DOHH2 (cell line): ENCODE results near the gene TDRD15.

Experiments
- H3F3A ChIP-seq: fragments of 200-600 bp; sonication (generic), shearing (Covaris generic); 2 replicates; pipeline ENCODE4 v1.6.0; 2016; ENCODE audit warnings: antibody characterized with exemption, mild to moderate bottlenecking; ENCODE audit not compliant: control insufficient read depth, insufficient read depth
- H3K27ac ChIP-seq: fragments of 200-600 bp; sonication (generic); 2 replicates; pipeline ENCODE4 v1.5.1; 2014; ENCODE audit warnings: low read depth, mild to moderate bottlenecking, low read length, moderate library complexity
- H3K27me3 ChIP-seq: fragments of 200-600 bp; sonication (generic); 2 replicates; pipeline ENCODE4 v1.6.1; 2014; ENCODE audit warnings: mild to moderate bottlenecking, low read length, mixed read lengths; ENCODE audit not compliant: control insufficient read depth
- H3K36me3 ChIP-seq: fragments of 200-600 bp; sonication (generic); 2 replicates; pipeline ENCODE4 v1.6.1; 2014; ENCODE audit warnings: mild to moderate bottlenecking, low read length, moderate library complexity, mixed read lengths; ENCODE audit not compliant: control insufficient read depth
- H3K4me1 ChIP-seq: fragments of 200-600 bp; sonication (generic); 2 replicates; pipeline ENCODE4 v1.6.1; 2014; ENCODE audit warnings: mild to moderate bottlenecking, low read length, mixed read lengths; ENCODE audit not compliant: control insufficient read depth
- H3K4me2 ChIP-seq: fragments of 200-600 bp; sonication (generic); 2 replicates; pipeline ENCODE4 v1.6.0; 2014; ENCODE audit warnings: mild to moderate bottlenecking, low read length, moderate library complexity
- H3K4me3 ChIP-seq: fragments of 200-600 bp; sonication (generic); 2 replicates; pipeline ENCODE4 v1.5.1; 2014; ENCODE audit warnings: mild to moderate bottlenecking, low read length, mixed read lengths
- H3K79me2 ChIP-seq: fragments of 200-600 bp; sonication (generic); 2 replicates; pipeline ENCODE4 v1.6.1; 2014; ENCODE audit warnings: mild to moderate bottlenecking, low read length, mixed read lengths; ENCODE audit not compliant: control insufficient read depth
- H3K9me2 ChIP-seq: fragments of 200-600 bp; sonication (generic); replicated peaks from 2 replicates; pipeline ENCODE4 v1.6.1; 2014; ENCODE audit warnings: mild to moderate bottlenecking, low read length, mixed read lengths; ENCODE audit not compliant: control insufficient read depth
- H3K9me3 ChIP-seq: fragments of 200-600 bp; sonication (generic); 2 replicates; pipeline ENCODE4 v1.6.1; 2014; ENCODE audit warnings: antibody characterized with exemption, low read length, mixed read lengths; ENCODE audit not compliant: control insufficient read depth, insufficient read depth
- H4K20me1 ChIP-seq: fragments of 200-600 bp; sonication (generic); 2 replicates; pipeline ENCODE4 v1.6.0; 2014; ENCODE audit warnings: low read depth, mild to moderate bottlenecking, antibody characterized with exemption, low read length, moderate library complexity; ENCODE audit not compliant: control insufficient read depth, insufficient read depth
- CTCF ChIP-seq: fragments of 200-600 bp; sonication (generic); IDR thresholded peaks from one replicate; pipeline ENCODE4 v1.5.1; 2014; ENCODE audit warnings: antibody characterized with exemption, mild to moderate bottlenecking, low read depth, low read length; ENCODE audit not compliant: poor library complexity, severe bottlenecking
- EZH2phosphoT487 ChIP-seq: fragments of 200-600 bp; sonication (generic); IDR thresholded peaks from 2 replicates; pipeline ENCODE4 v1.6.1; 2017; ENCODE audit warnings: borderline replicate concordance, mild to moderate bottlenecking, antibody characterized with exemption, low read length, moderate library complexity, mixed read lengths

TDRD15 gene

GRCh38 chr2:21131861-21132260, 8.1 kb downstream of the TDRD15 start:
- TF ChIP-seq EZH2phosphoT487 (no peak), CTCF (no peak)
- no peaks in the 10 kb centered on the region for H3K4me1 ChIP-seq

GRCh38 chr2:21135585-21135984, 11.8 kb downstream of the TDRD15 start:
- Histone ChIP-seq H3K27me3 (no peaks in the 10 kb centered on the region), H3K4me1 (no peaks in the 10 kb centered on the region), H3K4me2 (no peak overlapping the region)

More at GRCh38 chr2:21131861-21132260, 8.1 kb downstream of the TDRD15 start:
- Histone ChIP-seq H4K20me1 (no peaks in the 10 kb centered on the region), H3F3A (no peaks in the 10 kb centered on the region), H3K27me3 (peaks cover 4% of the 10 kb centered on the region; the same call in 1 of the 2 replicates), H3K36me3 (no peaks in the 10 kb centered on the region), H3K4me3 (no peak overlapping the region), H3K9me3 (no peaks in the 10 kb centered on the region), H3K9me2 (no peaks in the 10 kb centered on the region), H3K4me2 (no peak overlapping the region), H3K27ac (no peak overlapping the region), H3K79me2 (no peaks in the 10 kb centered on the region)

GRCh38 chr2:21142149-21142548, 18.4 kb downstream of the TDRD15 start:
- no peaks in the 10 kb centered on the region for H3K9me2 ChIP-seq

More at GRCh38 chr2:21135585-21135984, 11.8 kb downstream of the TDRD15 start:
- Histone ChIP-seq H3K36me3 (no peaks in the 10 kb centered on the region), H3K27ac (no peak overlapping the region), H3K9me3 (no peaks in the 10 kb centered on the region), H3K9me2 (no peaks in the 10 kb centered on the region), H3K4me3 (no peak overlapping the region), H4K20me1 (no peaks in the 10 kb centered on the region), H3F3A (no peaks in the 10 kb centered on the region), H3K79me2 (no peaks in the 10 kb centered on the region)
- TF ChIP-seq CTCF (no peak), EZH2phosphoT487 (no peak)

More at GRCh38 chr2:21142149-21142548, 18.4 kb downstream of the TDRD15 start:
- no peak overlapping the region for H3K4me3 ChIP-seq
- H3K79me2 ChIP-seq = no peaks in the 10 kb centered on the region
- H3K27me3 ChIP-seq = no peaks in the 10 kb centered on the region
- no peaks in the 10 kb centered on the region for H3K4me1 ChIP-seq
- TF ChIP-seq EZH2phosphoT487 = no peak
- TF ChIP-seq CTCF = no peak
- no peaks in the 10 kb centered on the region for H4K20me1 ChIP-seq
- no peaks in the 10 kb centered on the region for H3F3A ChIP-seq
- H3K9me3 ChIP-seq = no peaks in the 10 kb centered on the region
- no peak overlapping the region for H3K4me2 ChIP-seq
- no peaks in the 10 kb centered on the region for H3K36me3 ChIP-seq
- no peak overlapping the region for H3K27ac ChIP-seq
